Stomach smooth muscle (tissue), 2 donors: Measurements from ENCODE around the gene PLCB1.

ENCODE experiments used
- H3K27ac ChIP-seq: one replicate; pipeline ENCODE4 v1.7.0; 2013; ENCODE audit warnings: mild to moderate bottlenecking, low read length, inconsistent platforms
- H3K27me3 ChIP-seq, 2 donors: one replicate each; pipeline ENCODE4 v1.7.0; 2013; ENCODE audit warnings: low read length in 2 of 2; ENCODE audit not compliant: insufficient read depth in 2 of 2, control insufficient read depth in 1 of 2
- H3K36me3 ChIP-seq, 2 donors: one replicate each; pipeline ENCODE4 v1.7.0; 2013; ENCODE audit warnings: low read length in 2 of 2; ENCODE audit not compliant: control insufficient read depth in 2 of 2, insufficient read depth in 2 of 2
- H3K4me1 ChIP-seq: one replicate; pipeline ENCODE4 v1.7.0; 2013; ENCODE audit warnings: low read length; ENCODE audit not compliant: control insufficient read depth, insufficient read depth
- H3K4me3 ChIP-seq, 2 donors: one replicate each; pipeline ENCODE4 v1.7.0; 2013; ENCODE audit warnings: low read length in 2 of 2
- H3K9ac ChIP-seq, 2 donors: one replicate each; pipeline ENCODE4 v1.7.0; 2013; ENCODE audit warnings: low read length in 2 of 2, mild to moderate bottlenecking in 1 of 2
- H3K9me3 ChIP-seq, 2 donors: one replicate each; pipeline ENCODE4 v1.7.0; 2013; ENCODE audit warnings: low read length in 2 of 2; ENCODE audit not compliant: control insufficient read depth in 2 of 2
- donor health status: healthy.
- donor health status: Pancreatic carcinoma.

Gene PLCB1

GRCh38 chr20:8473459-8473858 lies 341.4 kb downstream of the PLCB1 start:
- Histone ChIP-seq H3K4me1 (no peaks in the 10 kb centered on the region), H3K27ac (no peak overlapping the region), H3K9me3 (no peaks in the 10 kb centered on the region), H3K9ac (no peak overlapping the region), H3K36me3 (no peaks in the 10 kb centered on the region), H3K27me3 (no peaks in the 10 kb centered on the region), H3K4me3 (no peak overlapping the region)

DNA sequence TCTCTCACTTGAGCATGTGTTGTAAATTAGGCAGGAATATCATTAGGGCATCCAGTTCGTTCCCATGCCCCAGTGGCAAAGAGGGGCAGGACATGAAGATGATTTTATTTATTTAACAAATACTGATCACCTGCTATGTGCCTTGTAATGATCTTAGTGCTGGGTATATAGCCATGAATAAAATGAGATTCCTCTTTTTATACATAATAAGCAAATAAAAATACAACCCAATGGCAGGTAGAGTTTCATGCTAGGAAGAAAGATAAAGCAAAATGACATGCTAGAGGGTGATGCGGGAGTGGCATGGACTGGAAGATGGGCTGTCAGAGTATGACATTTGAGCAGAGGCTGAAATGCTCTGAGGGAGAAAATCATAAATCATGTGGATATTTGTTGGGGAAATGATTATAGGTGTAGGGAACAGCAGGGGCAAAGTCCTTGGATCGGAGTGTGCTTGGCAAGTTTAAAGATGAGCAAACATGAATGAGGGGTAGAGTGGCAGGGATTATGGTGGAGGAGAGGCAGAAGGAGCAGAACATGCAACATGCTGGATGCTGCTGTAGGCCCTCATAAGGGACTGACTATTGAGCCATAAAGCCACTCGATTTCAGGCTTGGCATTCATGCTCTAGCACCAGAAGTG lies 342.1 kb downstream of the PLCB1 start:
- Histone ChIP-seq H3K4me1 (no peaks in the 10 kb centered on the region), H3K36me3 (no peaks in the 10 kb centered on the region), H3K4me3 (no peak overlapping the region), H3K9ac (no peak overlapping the region), H3K27ac (no peak overlapping the region), H3K27me3 (no peaks in the 10 kb centered on the region), H3K9me3 (no peaks in the 10 kb centered on the region)

DNA sequence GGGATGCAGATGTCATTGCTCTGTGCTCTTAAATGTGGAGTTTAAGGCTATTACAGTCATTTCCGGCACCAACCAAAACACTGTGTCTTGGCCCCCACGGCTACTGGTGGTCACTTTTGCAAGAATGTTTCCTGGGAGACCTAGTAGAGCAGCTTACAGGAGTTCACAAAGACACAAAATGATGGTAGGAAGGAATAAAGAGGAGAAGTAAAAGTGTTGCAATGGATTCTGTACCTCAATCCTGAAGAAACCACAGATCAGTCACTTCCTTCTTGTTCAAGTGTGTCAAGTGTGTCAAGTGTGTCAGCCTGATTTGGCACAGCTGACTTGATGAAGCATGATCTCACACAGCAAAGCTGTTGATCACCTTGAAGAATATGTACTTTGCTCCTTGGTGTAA lies 344.0 kb downstream of the PLCB1 start:
- Histone ChIP-seq H3K36me3 (no peaks in the 10 kb centered on the region), H3K4me3 (no peak overlapping the region), H3K9me3 (no peaks in the 10 kb centered on the region), H3K4me1 (no peaks in the 10 kb centered on the region), H3K9ac (no peak overlapping the region), H3K27me3 (no peaks in the 10 kb centered on the region), H3K27ac (no peak overlapping the region)

DNA sequence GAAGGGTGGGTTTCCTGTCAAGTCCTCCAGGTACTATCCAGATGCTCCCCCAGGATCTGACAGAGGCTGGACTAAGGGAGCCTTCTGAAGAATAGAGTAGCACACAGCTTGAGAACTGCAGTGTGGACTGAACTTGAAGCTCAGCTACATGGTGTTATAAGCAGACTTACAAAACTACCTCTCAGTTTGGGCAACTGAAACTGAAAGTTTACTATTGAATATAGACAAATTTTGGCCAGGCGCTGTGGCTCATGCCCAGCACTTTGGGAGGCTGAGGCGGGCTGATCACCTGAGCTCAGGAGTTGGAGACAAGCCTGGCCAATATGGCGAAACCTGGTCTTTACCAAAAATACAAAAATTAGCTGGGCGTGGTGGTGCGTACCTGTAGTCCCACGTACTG lies 348.5 kb downstream of the PLCB1 start:
- no peak overlapping the region for H3K9ac ChIP-seq

GRCh38 chr20:8487696-8488095 lies 355.6 kb downstream of the PLCB1 start:
- Histone ChIP-seq H3K27me3 (no peaks in the 10 kb centered on the region), H3K4me1 (peaks cover 10% of the 10 kb centered on the region), H3K36me3 (no peaks in the 10 kb centered on the region), H3K27ac (no peak overlapping the region), H3K4me3 (no peak overlapping the region), H3K9me3 (no peaks in the 10 kb centered on the region), H3K9ac (no peak overlapping the region)

More for the DNA sequence above, 348.5 kb downstream of the PLCB1 start:
- Histone ChIP-seq H3K27ac (no peak overlapping the region), H3K4me1 (no peaks in the 10 kb centered on the region), H3K27me3 (no peaks in the 10 kb centered on the region), H3K36me3 (no peaks in the 10 kb centered on the region), H3K9me3 (no peaks in the 10 kb centered on the region), H3K4me3 (no peak overlapping the region)

DNA sequence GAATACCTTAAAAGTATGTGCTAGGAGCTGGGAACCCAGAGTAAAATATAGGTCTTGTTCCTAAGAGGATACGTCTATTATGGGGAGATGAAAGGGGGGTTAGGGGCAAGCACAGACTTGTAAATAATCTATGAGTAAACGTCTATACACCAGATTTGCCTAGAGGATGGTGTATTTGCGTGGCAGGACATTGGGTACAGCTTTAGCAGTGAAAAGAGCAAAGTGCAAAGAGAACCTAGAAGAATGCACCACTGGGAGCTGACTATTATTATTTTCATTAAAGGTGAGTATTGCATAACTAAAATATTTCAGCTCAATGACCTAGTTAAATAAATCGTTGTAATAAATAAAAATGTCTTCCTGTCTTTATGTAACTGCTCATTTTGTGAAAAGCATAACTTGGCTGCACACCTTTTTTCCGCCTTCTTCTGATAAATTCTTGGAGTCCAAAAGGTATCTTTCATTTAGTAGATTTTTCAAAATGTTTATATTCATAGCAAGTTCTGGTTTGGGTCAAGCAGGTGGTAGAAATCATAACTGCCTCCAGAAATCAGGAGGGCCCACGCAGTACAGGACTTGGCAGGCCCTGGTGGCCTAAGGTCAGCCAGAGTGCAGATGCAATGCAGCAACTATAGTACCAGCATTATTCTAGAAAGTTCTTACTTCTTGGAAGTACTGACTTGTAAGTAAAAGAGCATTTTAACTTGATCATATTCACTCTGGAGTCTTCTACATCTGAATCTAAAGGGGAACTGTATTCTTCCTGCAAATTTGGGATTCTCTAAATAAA lies 357.2 kb downstream of the PLCB1 start:
- Histone ChIP-seq H3K27me3 (no peaks in the 10 kb centered on the region), H3K36me3 (no peaks in the 10 kb centered on the region), H3K9me3 (no peaks in the 10 kb centered on the region), H3K27ac (no peak overlapping the region), H3K9ac (no peak overlapping the region), H3K4me3 (no peak overlapping the region), H3K4me1 (peaks cover 10% of the 10 kb centered on the region)

GRCh38 chr20:8490076-8490830 lies 358.2 kb downstream of the PLCB1 start:
- no peaks in the 10 kb centered on the region for H3K36me3 ChIP-seq
- no peak overlapping the region for H3K9ac ChIP-seq
- no peaks in the 10 kb centered on the region for H3K9me3 ChIP-seq
- no peak overlapping the region for H3K4me3 ChIP-seq
- H3K27ac ChIP-seq = no peak overlapping the region
- no peaks in the 10 kb centered on the region for H3K27me3 ChIP-seq
- H3K4me1 ChIP-seq = peaks cover 10% of the 10 kb centered on the region

GRCh38 chr20:8492173-8492572 lies 360.1 kb downstream of the PLCB1 start:
- H3K9me3 ChIP-seq = no peaks in the 10 kb centered on the region
- H3K9ac ChIP-seq = no peak overlapping the region
- H3K4me3 ChIP-seq = no peak overlapping the region
- H3K4me1 ChIP-seq = peaks cover 10% of the 10 kb centered on the region
- H3K27ac ChIP-seq = no peak overlapping the region
- no peaks in the 10 kb centered on the region for H3K36me3 ChIP-seq
- H3K27me3 ChIP-seq = no peaks in the 10 kb centered on the region

DNA sequence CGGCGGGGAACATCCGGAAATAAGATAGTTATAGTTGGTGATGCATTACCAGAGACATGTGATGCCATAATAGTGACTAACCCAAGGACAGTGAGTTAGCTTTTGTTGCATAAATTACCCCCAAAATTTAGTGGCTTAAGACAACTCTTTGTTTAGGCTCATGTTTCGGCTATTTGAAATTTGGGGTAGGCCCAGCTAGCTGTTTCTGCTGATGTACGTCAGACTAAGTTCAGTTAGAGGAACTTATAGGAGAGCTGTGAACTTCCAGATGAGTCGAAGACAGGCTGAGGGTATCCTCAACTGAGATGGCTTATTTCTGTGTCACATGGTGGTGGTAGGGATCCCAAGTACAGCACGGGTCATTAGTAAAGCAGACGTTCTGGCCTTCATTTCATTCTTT lies 366.5 kb downstream of the PLCB1 start:
- Histone ChIP-seq H3K27ac (no peak overlapping the region), H3K4me3 (no peak overlapping the region), H3K4me1 (no peaks in the 10 kb centered on the region), H3K9ac (no peak overlapping the region), H3K9me3 (no peaks in the 10 kb centered on the region), H3K27me3 (no peaks in the 10 kb centered on the region), H3K36me3 (no peaks in the 10 kb centered on the region)

DNA sequence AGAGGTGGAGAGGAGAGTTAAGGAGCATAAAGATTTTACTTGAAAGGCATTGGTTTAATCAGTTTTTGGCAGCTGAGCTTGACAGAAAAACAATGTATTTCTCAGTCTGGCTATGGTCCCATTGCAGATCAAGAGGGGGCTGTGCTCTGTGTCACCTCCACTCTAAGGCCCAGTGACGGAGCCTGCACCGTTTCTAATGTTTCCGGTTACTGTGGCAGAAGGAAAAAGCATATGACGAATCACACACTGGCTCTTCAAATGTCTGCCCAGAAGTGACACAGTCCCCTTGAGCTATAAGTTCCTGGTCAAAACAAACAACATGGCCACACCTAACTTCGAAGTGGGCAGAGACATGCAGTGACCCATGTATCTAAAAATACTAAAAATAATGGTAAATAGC lies 372.0 kb downstream of the PLCB1 start:
- H3K9me3 ChIP-seq = no peaks in the 10 kb centered on the region
- H3K27ac ChIP-seq = no peak overlapping the region
- H3K9ac ChIP-seq = no peak overlapping the region
- H3K4me1 ChIP-seq = no peaks in the 10 kb centered on the region
- H3K27me3 ChIP-seq = no peaks in the 10 kb centered on the region
- H3K36me3 ChIP-seq = no peaks in the 10 kb centered on the region
- no peak overlapping the region for H3K4me3 ChIP-seq
